NCI-H2029 treated with DMSO at 0.1 percent for 48 hours (cell line): Measurements from ENCODE around the gene COX19.
"Not testable (repeated sequence)": the region's sequence is repeated elsewhere in the genome, so short reads cannot be mapped to it uniquely, and the experiment has no call there.

Experiments
- DNase-seq: peaks from one replicate; lab custom pipeline; 2025; lab: John Stamatoyannopoulos, UW

The COX19 gene

GRCh38 chr7:960269-960871 is 15.0 kb downstream of the COX19 start:
- no peak for DNase-seq

GRCh38 chr7:959740-960139 is 15.6 kb downstream of the COX19 start:
- DNase-seq: not testable (repeated sequence)

- DNase-seq: no peak
Measured at GRCh38 chr7:959271-959670, 16.1 kb downstream of the COX19 start.

- DNase-seq: no peak
Measured at GRCh38 chr7:958221-959200, 16.8 kb downstream of the COX19 start.

GRCh38 chr7:957418-958220 is 17.7 kb downstream of the COX19 start:
- DNase-seq: no peak

- no peak for DNase-seq
Measured at GRCh38 chr7:956031-956430, 19.3 kb downstream of the COX19 start.

- DNase-seq: no peak
Measured at GRCh38 chr7:954330-955238, 20.8 kb downstream of the COX19 start, which contains the start of gene ADAP1. Gene ADAP1 (minus strand): TSS chr7:954680. CDS start chr7:954477, 203 bp downstream.

GRCh38 chr7:953547-954327 is 21.6 kb downstream of the COX19 start:
- DNase-seq: no peak

GRCh38 chr7:952548-953441 is 22.6 kb downstream of the COX19 start:
- no peak for DNase-seq

GRCh38 chr7:951881-952547 is 23.3 kb downstream of the COX19 start:
- no peak for DNase-seq

- no peak for DNase-seq
Measured at GRCh38 chr7:949021-949934, 26.1 kb downstream of the COX19 start.

GRCh38 chr7:947391-948210 is 27.7 kb downstream of the COX19 start:
- no peak for DNase-seq

GRCh38 chr7:946256-946996 is 28.9 kb downstream of the COX19 start:
- DNase-seq: no peak

GRCh38 chr7:945556-946255 is 29.6 kb downstream of the COX19 start:
- DNase-seq: no peak

- no peak for DNase-seq
Measured at GRCh38 chr7:945147-945555, 30.2 kb downstream of the COX19 start.

- no peak for DNase-seq
Measured at GRCh38 chr7:944744-945143, 30.6 kb downstream of the COX19 start.
